Mucosa of descending colon (tissue), 3 donors: ENCODE data around the gene ZNF609. TPM values are rescaled to one million over a fixed set of nuclear protein-coding genes. Genes with fewer than 3 reads are reported as not detected.

ENCODE experiments used
- ATAC-seq: fragments of 200-7000 bp; cut with Tn5 transposase; one replicate; pipeline ENCODE4 v1.9.1; 2020; ENCODE audit warnings: mild to moderate bottlenecking, moderate library complexity
- DNase-seq, 3 donors: peaks; one replicate each; pipeline ENCODE4 v3.0.0-alpha.2; 2020
- H3K36me3 ChIP-seq: fragments of 200-600 bp; one replicate; pipeline ENCODE4 v1.8.0; 2021; ENCODE audit warnings: low read depth, mild to moderate bottlenecking
- H3K4me1 ChIP-seq: fragments of 200-600 bp; one replicate; pipeline ENCODE4 v1.8.0; 2021; ENCODE audit warnings: low read depth, mild to moderate bottlenecking
- H3K4me3 ChIP-seq: fragments of 200-600 bp; one replicate; pipeline ENCODE4 v1.8.0; 2021; ENCODE audit warnings: mild to moderate bottlenecking
- H3K9me3 ChIP-seq: fragments of 200-600 bp; one replicate; pipeline ENCODE4 v1.8.0; 2021; ENCODE audit warnings: mild to moderate bottlenecking
- CTCF ChIP-seq: fragments of 200-600 bp; IDR thresholded peaks from one replicate; pipeline ENCODE4 v1.8.0; 2022; ENCODE audit warnings: antibody characterized with exemption, mild to moderate bottlenecking
- intact Hi-C, 2 donors: fragments of 100-400 bp; cut with DNase I in 1 of 2; cut with micrococcal nuclease in 1 of 2; formaldehyde crosslinking; loops; one replicate each; pipeline versions ENCODE4 v1.11.0 to v1.11.1; 2022; cut with DNase I, micrococcal nuclease
- total RNA-seq, 3 donors: library from RNA; stranded (reverse); fragmentation: NEBNext Ultra II Directional in 2 of 3; extraction: Animal tissue kit (Norgen Biotek cat#: 25700) in 2 of 3; gene quantifications; one replicate each; pipeline versions ENCODE4 v1.2.1 to v1.2.4, GENCODE V29; 2021 to 2023
- donor health status: DM: no; HTN: no; CAD: no; lungs with moderate emphysema.
- donor health status: DM: no; HTN: no; CAD: no.
- donor health status: DM: no; HTN: yes; CAD: no.

ZNF609 gene
- total RNA-seq, 3 donors from 2014 or later, result 25.4 to 49.2 (median 29.5) TPM

GRCh38 chr15:64717735-64718495 is 257.5 kb downstream of the ZNF609 start:
- no peak overlapping the region for H3K4me3 ChIP-seq
- no peak for ATAC-seq
- no peak for DNase-seq
- intact Hi-C loops, result no loop called here
- H3K36me3 ChIP-seq, result no peaks in the 10 kb centered on the region
- no peaks in the 10 kb centered on the region for H3K9me3 ChIP-seq
- no peak for TF ChIP-seq CTCF
- H3K4me1 ChIP-seq, result no peaks in the 10 kb centered on the region

GRCh38 chr15:64720188-64720587 is 259.8 kb downstream of the ZNF609 start:
- DNase-seq, result no peak
- intact Hi-C loops, result loop anchor here in 1 of 2 donors (10.0 kb wide), 1 partner anchor 185 kb away; no protein-coding TSS in a partner anchor

DNA sequence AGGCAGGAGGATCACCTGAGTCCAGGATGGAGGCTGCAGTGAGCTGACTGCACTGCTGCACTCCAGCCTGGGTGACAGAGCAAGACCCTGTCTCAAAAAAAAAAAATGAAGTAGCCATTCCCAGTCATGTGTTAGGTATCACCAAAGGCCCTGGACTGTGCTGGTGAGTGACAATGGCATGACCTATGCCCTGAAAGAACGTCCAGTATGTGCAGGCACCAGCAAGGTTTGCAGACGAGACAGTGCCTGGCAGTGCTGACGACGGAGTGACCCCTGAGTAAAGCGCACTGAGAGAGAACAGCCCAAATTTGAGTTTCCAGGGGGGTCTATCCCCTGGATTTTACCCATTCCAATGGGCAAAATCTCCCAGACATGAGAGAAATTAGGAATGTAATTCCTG is 269.8 kb downstream of the ZNF609 start:
- no peak for ATAC-seq
- no peaks in the 10 kb centered on the region for H3K36me3 ChIP-seq
- intact Hi-C loops, result loop anchor here in 1 of 2 donors (5.0 to 10.0 kb wide), 2 partner anchors 82 to 175 kb away; no protein-coding TSS in a partner anchor

More at GRCh38 chr15:64720188-64720587, 259.8 kb downstream of the ZNF609 start:
- Histone ChIP-seq H3K4me1 (no peaks in the 10 kb centered on the region), H3K36me3 (no peaks in the 10 kb centered on the region), H3K4me3 (no peak overlapping the region), H3K9me3 (no peaks in the 10 kb centered on the region)
- no peak for TF ChIP-seq CTCF
- ATAC-seq, result no peak

GRCh38 chr15:64731012-64731804 is 270.8 kb downstream of the ZNF609 start:
- DNase-seq, result peak; percentile 82 to 96 (median 90)
- H3K9me3 ChIP-seq, result no peaks in the 10 kb centered on the region
- no peaks in the 10 kb centered on the region for H3K4me1 ChIP-seq
- ATAC-seq, result peak; percentile 95
- TF ChIP-seq CTCF, result peak; percentile 66
- H3K4me3 ChIP-seq, result no peak overlapping the region
- H3K36me3 ChIP-seq, result no peaks in the 10 kb centered on the region
- intact Hi-C loops, result loop anchor here in 1 of 2 donors (5.0 to 10.0 kb wide), 2 partner anchors 81 to 174 kb away; no protein-coding TSS in a partner anchor

More for the DNA sequence above, 269.8 kb downstream of the ZNF609 start:
- H3K4me3 ChIP-seq, result no peak overlapping the region
- no peaks in the 10 kb centered on the region for H3K4me1 ChIP-seq
- no peak for TF ChIP-seq CTCF
- no peaks in the 10 kb centered on the region for H3K9me3 ChIP-seq
- DNase-seq, result no peak

- no peaks in the 10 kb centered on the region for H3K9me3 ChIP-seq
- DNase-seq, result peak in 1 of 3 donors; percentile 27
- TF ChIP-seq CTCF, result no peak
- intact Hi-C loops, result loop anchor here in 1 of 2 donors (5.0 to 10.0 kb wide), 2 partner anchors 81 to 173 kb away; no protein-coding TSS in a partner anchor
- H3K4me3 ChIP-seq, result no peak overlapping the region
- H3K36me3 ChIP-seq, result no peaks in the 10 kb centered on the region
- H3K4me1 ChIP-seq, result no peaks in the 10 kb centered on the region
- no peak for ATAC-seq
Measured at GRCh38 chr15:64731805-64732151, 271.4 kb downstream of the ZNF609 start.
